ENCODE results near the gene PKIB.

The PKIB gene

DNA sequence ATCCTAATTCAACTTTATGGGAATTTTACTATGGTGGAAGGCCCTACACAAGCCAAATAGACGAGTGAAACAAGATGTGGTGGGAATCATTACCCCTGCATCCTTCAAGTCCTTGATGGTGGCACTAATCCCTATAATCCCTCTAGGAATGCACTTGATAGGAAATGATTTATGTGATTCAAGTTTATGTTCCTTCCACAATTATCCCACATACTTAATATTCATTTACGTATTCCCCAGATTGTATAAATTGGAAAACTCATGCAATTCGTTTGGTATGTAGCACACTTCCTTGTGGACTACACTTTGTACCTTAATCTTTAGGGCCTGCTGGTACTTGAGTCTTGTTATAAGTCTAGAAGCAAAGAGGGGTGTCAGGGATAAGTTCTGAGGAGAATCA lies 40.8 kb downstream of the PKIB start:
- ATAC-seq, result no peak
- TF ChIP-seq SNAI2 (CRISPR knock-in tag; IDR thresholded peaks at IDR 0.05) (no peak), ZFP3 (CRISPR knock-in tag; IDR thresholded peaks at IDR 0.05) (no peak)
- TF ChIP-seq, protein P1, sequence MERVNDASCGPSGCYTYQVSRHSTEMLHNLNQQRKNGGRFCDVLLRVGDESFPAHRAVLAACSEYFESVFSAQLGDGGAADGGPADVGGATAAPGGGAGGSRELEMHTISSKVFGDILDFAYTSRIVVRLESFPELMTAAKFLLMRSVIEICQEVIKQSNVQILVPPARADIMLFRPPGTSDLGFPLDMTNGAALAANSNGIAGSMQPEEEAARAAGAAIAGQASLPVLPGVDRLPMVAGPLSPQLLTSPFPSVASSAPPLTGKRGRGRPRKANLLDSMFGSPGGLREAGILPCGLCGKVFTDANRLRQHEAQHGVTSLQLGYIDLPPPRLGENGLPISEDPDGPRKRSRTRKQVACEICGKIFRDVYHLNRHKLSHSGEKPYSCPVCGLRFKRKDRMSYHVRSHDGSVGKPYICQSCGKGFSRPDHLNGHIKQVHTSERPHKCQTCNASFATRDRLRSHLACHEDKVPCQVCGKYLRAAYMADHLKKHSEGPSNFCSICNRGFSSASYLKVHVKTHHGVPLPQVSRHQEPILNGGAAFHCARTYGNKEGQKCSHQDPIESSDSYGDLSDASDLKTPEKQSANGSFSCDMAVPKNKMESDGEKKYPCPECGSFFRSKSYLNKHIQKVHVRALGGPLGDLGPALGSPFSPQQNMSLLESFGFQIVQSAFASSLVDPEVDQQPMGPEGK (CRISPR knock-in tag; IDR thresholded peaks at IDR 0.05; ENCODE audit: borderline replicate concordance), result no peak

GRCh38 chr6:122651604-122652003 lies 41.4 kb downstream of the PKIB start:
- TF ChIP-seq PPARA (CRISPR knock-in tag; IDR thresholded peaks at IDR 0.05; ENCODE audit: borderline replicate concordance) (no peak), ZNF565 (CRISPR knock-in tag; conservative IDR thresholded peaks at IDR 0.05; ENCODE audit: low read depth) (no peak), ZFP30 (CRISPR knock-in tag; IDR thresholded peaks at IDR 0.05) (no peak), TCF4 (CRISPR knock-in tag; IDR thresholded peaks at IDR 0.05; ENCODE audit: borderline replicate concordance) (no peak), ARNTL (CRISPR knock-in tag; IDR thresholded peaks at IDR 0.05; ENCODE audit: borderline replicate concordance, low read depth) (no peak), ZFP3 (CRISPR knock-in tag; IDR thresholded peaks at IDR 0.05) (no peak), ISL1 (CRISPR knock-in tag; IDR thresholded peaks at IDR 0.05) (no peak)

GRCh38 chr6:122652431-122652830 lies 42.2 kb downstream of the PKIB start:
- ATAC-seq, result no peak
- TF ChIP-seq ZFP3 (CRISPR knock-in tag; IDR thresholded peaks at IDR 0.05) (no peak), ZC3H10 (CRISPR knock-in tag; IDR thresholded peaks at IDR 0.05) (no peak), SNAI2 (CRISPR knock-in tag; IDR thresholded peaks at IDR 0.05) (no peak), TOX (CRISPR knock-in tag; IDR thresholded peaks at IDR 0.05; ENCODE audit: borderline replicate concordance) (no peak), TCF4 (CRISPR knock-in tag; IDR thresholded peaks at IDR 0.05; ENCODE audit: borderline replicate concordance) (no peak), CSDC2 (CRISPR knock-in tag; IDR thresholded peaks at IDR 0.05) (no peak), RARB (CRISPR knock-in tag; IDR thresholded peaks at IDR 0.05) (no peak), ZNF70 (CRISPR knock-in tag; IDR thresholded peaks at IDR 0.05) (no peak), POU6F1 (CRISPR knock-in tag; IDR thresholded peaks at IDR 0.05; ENCODE audit: borderline replicate concordance, low read depth) (no peak), PPARA (CRISPR knock-in tag; IDR thresholded peaks at IDR 0.05; ENCODE audit: borderline replicate concordance) (no peak), ZNF565 (CRISPR knock-in tag; conservative IDR thresholded peaks at IDR 0.05; ENCODE audit: low read depth) (no peak), OSR1 (CRISPR knock-in tag; IDR thresholded peaks at IDR 0.05) (no peak)
- TF ChIP-seq, protein P2, sequence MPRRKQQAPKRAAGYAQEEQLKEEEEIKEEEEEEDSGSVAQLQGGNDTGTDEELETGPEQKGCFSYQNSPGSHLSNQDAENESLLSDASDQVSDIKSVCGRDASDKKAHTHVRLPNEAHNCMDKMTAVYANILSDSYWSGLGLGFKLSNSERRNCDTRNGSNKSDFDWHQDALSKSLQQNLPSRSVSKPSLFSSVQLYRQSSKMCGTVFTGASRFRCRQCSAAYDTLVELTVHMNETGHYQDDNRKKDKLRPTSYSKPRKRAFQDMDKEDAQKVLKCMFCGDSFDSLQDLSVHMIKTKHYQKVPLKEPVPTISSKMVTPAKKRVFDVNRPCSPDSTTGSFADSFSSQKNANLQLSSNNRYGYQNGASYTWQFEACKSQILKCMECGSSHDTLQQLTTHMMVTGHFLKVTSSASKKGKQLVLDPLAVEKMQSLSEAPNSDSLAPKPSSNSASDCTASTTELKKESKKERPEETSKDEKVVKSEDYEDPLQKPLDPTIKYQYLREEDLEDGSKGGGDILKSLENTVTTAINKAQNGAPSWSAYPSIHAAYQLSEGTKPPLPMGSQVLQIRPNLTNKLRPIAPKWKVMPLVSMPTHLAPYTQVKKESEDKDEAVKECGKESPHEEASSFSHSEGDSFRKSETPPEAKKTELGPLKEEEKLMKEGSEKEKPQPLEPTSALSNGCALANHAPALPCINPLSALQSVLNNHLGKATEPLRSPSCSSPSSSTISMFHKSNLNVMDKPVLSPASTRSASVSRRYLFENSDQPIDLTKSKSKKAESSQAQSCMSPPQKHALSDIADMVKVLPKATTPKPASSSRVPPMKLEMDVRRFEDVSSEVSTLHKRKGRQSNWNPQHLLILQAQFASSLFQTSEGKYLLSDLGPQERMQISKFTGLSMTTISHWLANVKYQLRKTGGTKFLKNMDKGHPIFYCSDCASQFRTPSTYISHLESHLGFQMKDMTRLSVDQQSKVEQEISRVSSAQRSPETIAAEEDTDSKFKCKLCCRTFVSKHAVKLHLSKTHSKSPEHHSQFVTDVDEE (CRISPR knock-in tag; IDR thresholded peaks at IDR 0.05), result no peak
- TF ChIP-seq, protein P1 (CRISPR knock-in tag; IDR thresholded peaks at IDR 0.05; ENCODE audit: borderline replicate concordance), result no peak
- TF ChIP-seq, protein P3, sequence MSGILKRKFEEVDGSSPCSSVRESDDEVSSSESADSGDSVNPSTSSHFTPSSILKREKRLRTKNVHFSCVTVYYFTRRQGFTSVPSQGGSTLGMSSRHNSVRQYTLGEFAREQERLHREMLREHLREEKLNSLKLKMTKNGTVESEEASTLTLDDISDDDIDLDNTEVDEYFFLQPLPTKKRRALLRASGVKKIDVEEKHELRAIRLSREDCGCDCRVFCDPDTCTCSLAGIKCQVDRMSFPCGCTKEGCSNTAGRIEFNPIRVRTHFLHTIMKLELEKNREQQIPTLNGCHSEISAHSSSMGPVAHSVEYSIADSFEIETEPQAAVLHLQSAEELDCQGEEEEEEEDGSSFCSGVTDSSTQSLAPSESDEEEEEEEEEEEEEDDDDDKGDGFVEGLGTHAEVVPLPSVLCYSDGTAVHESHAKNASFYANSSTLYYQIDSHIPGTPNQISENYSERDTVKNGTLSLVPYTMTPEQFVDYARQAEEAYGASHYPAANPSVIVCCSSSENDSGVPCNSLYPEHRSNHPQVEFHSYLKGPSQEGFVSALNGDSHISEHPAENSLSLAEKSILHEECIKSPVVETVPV (CRISPR knock-in tag; IDR thresholded peaks at IDR 0.05), result no peak

More at GRCh38 chr6:122651604-122652003, 41.4 kb downstream of the PKIB start:
- ATAC-seq, result no peak

- ATAC-seq, result no peak
- TF ChIP-seq BACH2 (CRISPR knock-in tag; IDR thresholded peaks at IDR 0.05; ENCODE audit: borderline replicate concordance) (no peak), ZNF565 (CRISPR knock-in tag; conservative IDR thresholded peaks at IDR 0.05; ENCODE audit: low read depth) (no peak), ZNF70 (CRISPR knock-in tag; IDR thresholded peaks at IDR 0.05) (no peak), ZC3H10 (CRISPR knock-in tag; IDR thresholded peaks at IDR 0.05) (no peak), TOX (CRISPR knock-in tag; IDR thresholded peaks at IDR 0.05; ENCODE audit: borderline replicate concordance) (no peak), ZFP30 (CRISPR knock-in tag; IDR thresholded peaks at IDR 0.05) (no peak), OSR1 (CRISPR knock-in tag; IDR thresholded peaks at IDR 0.05) (no peak), GLIS3 (CRISPR knock-in tag; IDR thresholded peaks at IDR 0.05) (no peak), ARNTL (CRISPR knock-in tag; IDR thresholded peaks at IDR 0.05; ENCODE audit: borderline replicate concordance, low read depth) (no peak), TCF4 (CRISPR knock-in tag; IDR thresholded peaks at IDR 0.05; ENCODE audit: borderline replicate concordance) (no peak)
- TF ChIP-seq, protein P2 (CRISPR knock-in tag; IDR thresholded peaks at IDR 0.05), result no peak
- TF ChIP-seq, protein P3 (CRISPR knock-in tag; IDR thresholded peaks at IDR 0.05), result no peak
These were observed 42.9 kb downstream of the PKIB start for GRCh38 chr6:122653094-122653493.
